WTC11 (cell line): ENCODE data around the gene ALG14. TPM values are rescaled to one million over a fixed set of nuclear protein-coding genes. Genes with fewer than 3 reads are reported as not detected.

ENCODE experiments used
- ATAC-seq: fragments of 200-7000 bp; cut with Tn5 transposase; 2 replicates; pipeline ENCODE4 v1.10.0; 2021; ENCODE audit warnings: mild to moderate bottlenecking, moderate library complexity
- CTCF ChIA-PET: fragments of 300-600 bp; sonication (Branson Sonifier 250); formaldehyde crosslinking; loops from one replicate; lab custom pipeline; 2021; ENCODE audit warnings: antibody characterized with exemption; lab: Charles Lee
- POLR2A ChIA-PET: fragments of 350-600 bp; sonication (Branson Sonifier 250); formaldehyde crosslinking; loops from one replicate; lab custom pipeline; 2021; ENCODE audit warnings: antibody characterized with exemption; lab: Charles Lee
- DNase-seq: peaks from one replicate; pipeline ENCODE4 v3.0.0; 2021; ENCODE audit warnings: low spot score
- H3K27ac Mint-ChIP-seq: 2 replicates; pipeline ENCODE4 v1.8.0; 2021; ENCODE audit warnings: mixed read lengths
- H3K27me3 Mint-ChIP-seq: 2 replicates; pipeline ENCODE4 v1.8.0; 2021; ENCODE audit warnings: low read depth, mild to moderate bottlenecking, moderate library complexity, mixed read lengths
- H3K36me3 Mint-ChIP-seq: 2 replicates; pipeline ENCODE4 v1.8.0; 2021; ENCODE audit warnings: mixed read lengths
- H3K4me1 Mint-ChIP-seq: 2 replicates; pipeline ENCODE4 v1.8.0; 2022; ENCODE audit warnings: mixed read lengths
- H3K4me3 Mint-ChIP-seq: 2 replicates; pipeline ENCODE4 v1.8.0; 2021; ENCODE audit warnings: mild to moderate bottlenecking, moderate library complexity, mixed read lengths
- H3K9me3 Mint-ChIP-seq: 2 replicates; pipeline ENCODE4 v1.8.0; 2021; ENCODE audit warnings: mixed read lengths
- AFF4 ChIP-seq: sonication (generic); formaldehyde crosslinking; IDR thresholded peaks from 2 replicates; pipeline ENCODE4 v1.8.1; 2023; ENCODE audit warnings: mild to moderate bottlenecking, missing genetic modification reagents, borderline replicate concordance
- AR ChIP-seq: fragments of 250-450 bp; sonication (Bioruptor Pico); IDR thresholded peaks from 2 replicates; pipeline ENCODE4 v1.9.0; 2021; ENCODE audit warnings: mild to moderate bottlenecking
- CBFB ChIP-seq: sonication (generic); formaldehyde crosslinking; IDR thresholded peaks from 2 replicates; pipeline ENCODE4 v1.8.1; 2022; ENCODE audit warnings: mild to moderate bottlenecking, low read depth, missing genetic modification reagents
- CDX4 ChIP-seq: fragments of 250-450 bp; sonication (Bioruptor Pico); IDR thresholded peaks from 2 replicates; pipeline ENCODE4 v1.9.0; 2021; ENCODE audit warnings: moderate library complexity, mild to moderate bottlenecking, inconsistent platforms, borderline replicate concordance
- CREM ChIP-seq: sonication (generic); formaldehyde crosslinking; IDR thresholded peaks from 2 replicates; pipeline ENCODE4 v1.8.1; 2022; ENCODE audit warnings: mild to moderate bottlenecking, missing genetic modification reagents, moderate library complexity
- ETV6 ChIP-seq: sonication (generic); formaldehyde crosslinking; IDR thresholded peaks from 2 replicates; pipeline ENCODE4 v1.8.1; 2022; ENCODE audit warnings: mild to moderate bottlenecking, missing genetic modification reagents
- GRHL2 ChIP-seq: fragments of 250-450 bp; sonication (Bioruptor Pico); IDR thresholded peaks from 2 replicates; pipeline ENCODE4 v1.8.0; 2022; ENCODE audit warnings: mild to moderate bottlenecking, moderate library complexity; ENCODE audit not compliant: insufficient replicate concordance, severe bottlenecking
- KAT7 ChIP-seq: sonication (generic); formaldehyde crosslinking; IDR thresholded peaks from 2 replicates; pipeline ENCODE4 v1.8.1; 2023; ENCODE audit warnings: missing genetic modification reagents, mild to moderate bottlenecking, borderline replicate concordance
- MAX ChIP-seq: sonication (generic); formaldehyde crosslinking; IDR thresholded peaks from 2 replicates; pipeline ENCODE4 v1.8.0; 2022; ENCODE audit warnings: mild to moderate bottlenecking, missing genetic modification reagents
- NR2C2 ChIP-seq: sonication (generic); formaldehyde crosslinking; IDR thresholded peaks from 2 replicates; pipeline ENCODE4 v1.8.0; 2022; ENCODE audit warnings: mild to moderate bottlenecking, missing genetic modification reagents
- PRDM15 ChIP-seq: sonication (generic); formaldehyde crosslinking; IDR thresholded peaks from 2 replicates; pipeline ENCODE4 v1.8.0; 2022; ENCODE audit warnings: missing genetic modification reagents
- RELA ChIP-seq: sonication (generic); formaldehyde crosslinking; IDR thresholded peaks from 2 replicates; pipeline ENCODE4 v1.8.1; 2022; ENCODE audit warnings: missing genetic modification reagents, mild to moderate bottlenecking, borderline replicate concordance
- ZNF263 ChIP-seq: sonication (generic); formaldehyde crosslinking; IDR thresholded peaks from 2 replicates; pipeline ENCODE4 v1.8.1; 2022; ENCODE audit warnings: low read depth, mild to moderate bottlenecking, moderate library complexity, missing genetic modification reagents
- ZNF425 ChIP-seq: fragments of 250-450 bp; sonication (Bioruptor Pico); conservative IDR thresholded peaks from 2 replicates; pipeline ENCODE4 v1.9.0; 2021; ENCODE audit warnings: mild to moderate bottlenecking
- ZNF671 ChIP-seq: fragments of 250-450 bp; sonication (Bioruptor Pico); IDR thresholded peaks from 2 replicates; pipeline ENCODE4 v1.8.0; 2021; ENCODE audit warnings: mild to moderate bottlenecking
- total RNA-seq: library from RNA; stranded (reverse); gene quantifications from 3 replicates; pipeline ENCODE4 v1.2.3, GENCODE V29; 2021
- TF ChIP-seq, protein P1 (sequence below): sonication (generic); formaldehyde crosslinking; IDR thresholded peaks from 2 replicates; pipeline ENCODE4 v1.8.1; 2023; ENCODE audit warnings: mild to moderate bottlenecking, missing genetic modification reagents
- TF ChIP-seq, protein P2 (sequence below): sonication (generic); formaldehyde crosslinking; IDR thresholded peaks from 2 replicates; pipeline ENCODE4 v1.8.1; 2023; ENCODE audit warnings: mild to moderate bottlenecking, missing genetic modification reagents, moderate library complexity
- TF ChIP-seq, protein P3 (sequence below): sonication (generic); formaldehyde crosslinking; IDR thresholded peaks from 2 replicates; pipeline ENCODE4 v1.8.1; 2023; ENCODE audit warnings: mild to moderate bottlenecking, missing genetic modification reagents, moderate library complexity

ALG14 gene
- total RNA-seq, 1 experiment from 2014 or later: 2.3 TPM

DNA sequence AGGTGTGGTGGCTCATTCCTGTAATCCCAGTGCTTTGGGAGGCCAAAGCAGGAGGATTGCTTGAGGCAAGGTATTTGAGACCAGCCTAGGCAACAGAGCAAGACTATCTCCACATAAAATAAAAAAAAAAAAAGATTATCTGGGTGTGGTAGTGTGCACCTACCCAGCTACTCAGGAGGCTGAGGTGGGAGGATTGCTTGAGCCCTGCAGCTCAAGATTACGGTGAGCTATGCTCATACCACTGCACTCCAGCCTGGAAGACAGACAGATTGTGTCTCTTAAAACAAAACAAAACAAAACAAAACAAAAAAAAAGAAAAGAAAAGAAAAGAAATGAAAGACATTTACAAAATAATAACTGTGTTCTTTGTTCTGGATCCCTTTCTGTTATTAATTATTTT lies 38.3 kb upstream of the ALG14 start:
- no peak for TF ChIP-seq ZNF425
- no peak for TF ChIP-seq NR2C2 (CRISPR knock-in tag)
- TF ChIP-seq RELA (CRISPR knock-in tag): no peak
- TF ChIP-seq, protein P1, sequence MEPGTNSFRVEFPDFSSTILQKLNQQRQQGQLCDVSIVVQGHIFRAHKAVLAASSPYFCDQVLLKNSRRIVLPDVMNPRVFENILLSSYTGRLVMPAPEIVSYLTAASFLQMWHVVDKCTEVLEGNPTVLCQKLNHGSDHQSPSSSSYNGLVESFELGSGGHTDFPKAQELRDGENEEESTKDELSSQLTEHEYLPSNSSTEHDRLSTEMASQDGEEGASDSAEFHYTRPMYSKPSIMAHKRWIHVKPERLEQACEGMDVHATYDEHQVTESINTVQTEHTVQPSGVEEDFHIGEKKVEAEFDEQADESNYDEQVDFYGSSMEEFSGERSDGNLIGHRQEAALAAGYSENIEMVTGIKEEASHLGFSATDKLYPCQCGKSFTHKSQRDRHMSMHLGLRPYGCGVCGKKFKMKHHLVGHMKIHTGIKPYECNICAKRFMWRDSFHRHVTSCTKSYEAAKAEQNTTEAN (CRISPR knock-in tag): no peak
- ChIA-PET POLR2A (no interaction called here), CTCF (no interaction called here)
- Mint-ChIP-seq H3K36me3 (no peaks in the 10 kb centered on the region), H3K27me3 (no peaks in the 10 kb centered on the region), H3K4me3 (no peak overlapping the region), H3K27ac (no peak overlapping the region), H3K4me1 (peaks cover 7% of the 10 kb centered on the region), H3K9me3 (no peaks in the 10 kb centered on the region)
- no peak for ATAC-seq
- no peak for DNase-seq

- H3K27me3 Mint-ChIP-seq: no peaks in the 10 kb centered on the region
- no peak for ATAC-seq
- no peak overlapping the region for H3K4me3 Mint-ChIP-seq
- no peak overlapping the region for H3K27ac Mint-ChIP-seq
- no peaks in the 10 kb centered on the region for H3K36me3 Mint-ChIP-seq
- peaks cover 5% of the 10 kb centered on the region for H3K4me1 Mint-ChIP-seq
- ChIA-PET CTCF (no interaction called here), POLR2A (no interaction called here)
- DNase-seq: no peak
- no peaks in the 10 kb centered on the region for H3K9me3 Mint-ChIP-seq
- no peak for TF ChIP-seq AFF4 (CRISPR knock-in tag)
- TF ChIP-seq PRDM15 (CRISPR knock-in tag): no peak
- TF ChIP-seq CREM (CRISPR knock-in tag): no peak
- TF ChIP-seq, protein P2, sequence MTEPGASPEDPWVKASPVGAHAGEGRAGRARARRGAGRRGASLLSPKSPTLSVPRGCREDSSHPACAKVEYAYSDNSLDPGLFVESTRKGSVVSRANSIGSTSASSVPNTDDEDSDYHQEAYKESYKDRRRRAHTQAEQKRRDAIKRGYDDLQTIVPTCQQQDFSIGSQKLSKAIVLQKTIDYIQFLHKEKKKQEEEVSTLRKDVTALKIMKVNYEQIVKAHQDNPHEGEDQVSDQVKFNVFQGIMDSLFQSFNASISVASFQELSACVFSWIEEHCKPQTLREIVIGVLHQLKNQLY (CRISPR knock-in tag): no peak
- TF ChIP-seq AR: no peak
- no peak for TF ChIP-seq ZNF263
- no peak for TF ChIP-seq ETV6 (CRISPR knock-in tag)
- TF ChIP-seq CBFB (CRISPR knock-in tag): no peak
- TF ChIP-seq MAX (CRISPR knock-in tag): no peak
- no peak for TF ChIP-seq ZNF671 (CRISPR knock-in tag)
- TF ChIP-seq GRHL2 (CRISPR knock-in tag): no peak
- TF ChIP-seq KAT7: no peak
- TF ChIP-seq CDX4: no peak
- TF ChIP-seq, protein P3, sequence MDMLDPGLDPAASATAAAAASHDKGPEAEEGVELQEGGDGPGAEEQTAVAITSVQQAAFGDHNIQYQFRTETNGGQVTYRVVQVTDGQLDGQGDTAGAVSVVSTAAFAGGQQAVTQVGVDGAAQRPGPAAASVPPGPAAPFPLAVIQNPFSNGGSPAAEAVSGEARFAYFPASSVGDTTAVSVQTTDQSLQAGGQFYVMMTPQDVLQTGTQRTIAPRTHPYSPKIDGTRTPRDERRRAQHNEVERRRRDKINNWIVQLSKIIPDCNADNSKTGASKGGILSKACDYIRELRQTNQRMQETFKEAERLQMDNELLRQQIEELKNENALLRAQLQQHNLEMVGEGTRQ (CRISPR knock-in tag): no peak
Measured at GRCh38 chr1:95108792-95109191, 36.0 kb upstream of the ALG14 start.
